Mucosa of descending colon (tissue), 3 donors: Measurements from ENCODE around the gene MAGI2. TPM values are rescaled to one million over a fixed set of nuclear protein-coding genes. Genes with fewer than 3 reads are reported as not detected.

Source experiments
- ATAC-seq: fragments of 200-7000 bp; cut with Tn5 transposase; one replicate; pipeline ENCODE4 v1.9.1; 2020; ENCODE audit warnings: mild to moderate bottlenecking, moderate library complexity
- DNase-seq, 3 donors: peaks; one replicate each; pipeline ENCODE4 v3.0.0-alpha.2; 2020
- H3K36me3 ChIP-seq: fragments of 200-600 bp; one replicate; pipeline ENCODE4 v1.8.0; 2021; ENCODE audit warnings: low read depth, mild to moderate bottlenecking
- H3K4me1 ChIP-seq: fragments of 200-600 bp; one replicate; pipeline ENCODE4 v1.8.0; 2021; ENCODE audit warnings: low read depth, mild to moderate bottlenecking
- H3K4me3 ChIP-seq: fragments of 200-600 bp; one replicate; pipeline ENCODE4 v1.8.0; 2021; ENCODE audit warnings: mild to moderate bottlenecking
- H3K9me3 ChIP-seq: fragments of 200-600 bp; one replicate; pipeline ENCODE4 v1.8.0; 2021; ENCODE audit warnings: mild to moderate bottlenecking
- CTCF ChIP-seq: fragments of 200-600 bp; IDR thresholded peaks from one replicate; pipeline ENCODE4 v1.8.0; 2022; ENCODE audit warnings: antibody characterized with exemption, mild to moderate bottlenecking
- intact Hi-C, 2 donors: fragments of 100-400 bp; cut with DNase I in 1 of 2; cut with micrococcal nuclease in 1 of 2; formaldehyde crosslinking; loops; one replicate each; pipeline versions ENCODE4 v1.11.0 to v1.11.1; 2022; cut with DNase I, micrococcal nuclease
- total RNA-seq, 3 donors: library from RNA; stranded (reverse); fragmentation: NEBNext Ultra II Directional in 2 of 3; extraction: Animal tissue kit (Norgen Biotek cat#: 25700) in 2 of 3; gene quantifications; one replicate each; pipeline versions ENCODE4 v1.2.1 to v1.2.4, GENCODE V29; 2021 to 2023
- donor health status: DM: no; HTN: no; CAD: no; lungs with moderate emphysema.
- donor health status: DM: no; HTN: no; CAD: no.
- donor health status: DM: no; HTN: yes; CAD: no.

MAGI2 gene
- total RNA-seq, 3 donors from 2014 or later = 1.9 to 14.5 (median 2.7) TPM

GRCh38 chr7:79377097-79377496 is 76.4 kb downstream of the MAGI2 start:
- Histone ChIP-seq H3K4me1 (no peaks in the 10 kb centered on the region), H3K9me3 (no peaks in the 10 kb centered on the region), H3K4me3 (no peak overlapping the region), H3K36me3 (no peaks in the 10 kb centered on the region)
- DNase-seq (no peak), ATAC-seq (no peak)
- TF ChIP-seq CTCF = no peak
- intact Hi-C loops = no loop called here

GRCh38 chr7:79376299-79377025 is 77.0 kb downstream of the MAGI2 start:
- DNase-seq (no peak), ATAC-seq (no peak)
- intact Hi-C loops = no loop called here
- Histone ChIP-seq H3K36me3 (no peaks in the 10 kb centered on the region), H3K4me3 (no peak overlapping the region), H3K9me3 (no peaks in the 10 kb centered on the region), H3K4me1 (no peaks in the 10 kb centered on the region)
- TF ChIP-seq CTCF = no peak

- DNase-seq (no peak), ATAC-seq (no peak)
- Histone ChIP-seq H3K4me3 (no peak overlapping the region), H3K4me1 (no peaks in the 10 kb centered on the region), H3K9me3 (no peaks in the 10 kb centered on the region), H3K36me3 (no peaks in the 10 kb centered on the region)
- no peak for TF ChIP-seq CTCF
- intact Hi-C loops = no loop called here
These were observed 92.3 kb downstream of the MAGI2 start for GRCh38 chr7:79361214-79361613.

- Histone ChIP-seq H3K4me1 (no peaks in the 10 kb centered on the region), H3K9me3 (no peaks in the 10 kb centered on the region), H3K4me3 (no peak overlapping the region), H3K36me3 (no peaks in the 10 kb centered on the region)
- TF ChIP-seq CTCF = no peak
- ATAC-seq (no peak), DNase-seq (no peak)
- intact Hi-C loops = no loop called here
These were observed 93.6 kb downstream of the MAGI2 start for GRCh38 chr7:79359827-79360226.

- no peak for TF ChIP-seq CTCF
- Histone ChIP-seq H3K36me3 (no peaks in the 10 kb centered on the region), H3K4me3 (no peak overlapping the region), H3K4me1 (no peaks in the 10 kb centered on the region), H3K9me3 (no peaks in the 10 kb centered on the region)
- DNase-seq (no peak), ATAC-seq (no peak)
- intact Hi-C loops = no loop called here
These were observed 96.4 kb downstream of the MAGI2 start for GRCh38 chr7:79357101-79357500.
